NOMO-1 treated with dmso at 0.1 percent for 144 hours (cell line): Measurements from ENCODE around the gene SYTL4.

Experiments
- DNase-seq: peaks from one replicate; lab custom pipeline; 2025; ENCODE audit not compliant: unreplicated experiment; lab: John Stamatoyannopoulos, UW

Gene SYTL4

DNA sequence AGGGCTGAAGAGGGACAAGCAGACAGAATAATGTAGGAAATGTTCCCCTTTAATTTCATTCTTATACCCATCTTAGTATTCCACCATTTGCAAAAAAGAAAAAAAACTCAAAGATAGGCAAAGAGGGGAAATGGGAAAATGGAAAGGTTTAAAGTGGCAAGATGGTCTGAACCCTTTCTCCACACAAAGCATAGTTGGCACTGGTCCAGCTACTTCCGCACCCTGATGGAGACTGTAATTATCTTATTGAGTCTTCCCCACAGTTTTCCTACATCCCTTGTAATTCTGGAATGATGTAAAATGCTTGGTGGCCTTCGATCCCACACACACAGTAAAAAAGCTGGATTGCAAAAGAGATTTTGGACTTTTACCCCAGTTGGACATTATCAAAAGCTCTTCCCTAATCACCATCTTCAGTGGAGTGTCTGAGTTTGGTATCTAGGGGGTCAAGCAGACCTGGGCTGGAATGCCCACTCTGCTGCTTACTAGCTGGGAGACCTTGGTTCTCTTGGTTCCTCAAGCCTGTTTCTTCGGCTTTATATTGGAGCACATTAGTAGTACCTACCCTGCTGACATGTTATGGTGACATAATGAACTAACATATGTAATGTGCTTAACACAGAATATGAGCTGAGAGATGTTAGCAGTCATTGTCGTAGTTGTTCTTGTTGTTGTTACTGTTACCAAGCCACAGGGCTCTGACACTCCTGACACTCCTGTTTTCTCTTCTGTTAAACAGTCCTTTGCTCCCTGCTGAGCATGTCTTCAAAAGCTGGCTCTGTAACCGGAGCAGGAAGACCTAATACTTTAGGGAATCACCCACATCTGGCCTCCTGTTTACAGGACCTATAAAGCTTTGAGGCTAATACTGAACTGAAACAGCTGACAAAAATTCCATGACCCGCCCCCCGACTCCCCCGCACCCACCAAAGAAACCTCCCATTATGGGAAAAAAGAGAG lies 83.2 kb downstream of the SYTL4 start:
- no peak for DNase-seq

GRCh38 chrX:100647739-100648138 lies 84.2 kb downstream of the SYTL4 start:
- DNase-seq = no peak

DNA sequence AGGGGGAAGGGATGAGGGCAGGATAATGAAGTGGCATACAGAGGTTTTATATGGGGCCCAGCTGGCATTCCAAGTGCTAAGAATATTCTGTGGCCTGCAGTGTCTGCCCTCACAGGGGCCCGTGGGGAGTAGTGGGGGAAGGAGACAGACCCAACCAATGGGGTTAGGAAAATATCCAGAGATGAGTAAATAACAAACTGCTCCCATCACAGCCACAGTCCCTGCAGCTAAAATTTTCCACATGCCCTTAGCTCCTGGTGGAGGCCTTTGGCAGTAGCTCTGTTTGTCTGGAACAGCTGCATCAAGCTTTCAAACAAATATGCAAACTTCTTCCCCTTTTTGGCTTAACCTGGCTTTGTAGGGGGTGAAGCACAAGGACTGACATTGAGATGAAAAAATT lies 84.8 kb downstream of the SYTL4 start:
- DNase-seq = no peak

- no peak for DNase-seq
Observed at GRCh38 chrX:100645106-100645505, 86.8 kb downstream of the SYTL4 start.

DNA sequence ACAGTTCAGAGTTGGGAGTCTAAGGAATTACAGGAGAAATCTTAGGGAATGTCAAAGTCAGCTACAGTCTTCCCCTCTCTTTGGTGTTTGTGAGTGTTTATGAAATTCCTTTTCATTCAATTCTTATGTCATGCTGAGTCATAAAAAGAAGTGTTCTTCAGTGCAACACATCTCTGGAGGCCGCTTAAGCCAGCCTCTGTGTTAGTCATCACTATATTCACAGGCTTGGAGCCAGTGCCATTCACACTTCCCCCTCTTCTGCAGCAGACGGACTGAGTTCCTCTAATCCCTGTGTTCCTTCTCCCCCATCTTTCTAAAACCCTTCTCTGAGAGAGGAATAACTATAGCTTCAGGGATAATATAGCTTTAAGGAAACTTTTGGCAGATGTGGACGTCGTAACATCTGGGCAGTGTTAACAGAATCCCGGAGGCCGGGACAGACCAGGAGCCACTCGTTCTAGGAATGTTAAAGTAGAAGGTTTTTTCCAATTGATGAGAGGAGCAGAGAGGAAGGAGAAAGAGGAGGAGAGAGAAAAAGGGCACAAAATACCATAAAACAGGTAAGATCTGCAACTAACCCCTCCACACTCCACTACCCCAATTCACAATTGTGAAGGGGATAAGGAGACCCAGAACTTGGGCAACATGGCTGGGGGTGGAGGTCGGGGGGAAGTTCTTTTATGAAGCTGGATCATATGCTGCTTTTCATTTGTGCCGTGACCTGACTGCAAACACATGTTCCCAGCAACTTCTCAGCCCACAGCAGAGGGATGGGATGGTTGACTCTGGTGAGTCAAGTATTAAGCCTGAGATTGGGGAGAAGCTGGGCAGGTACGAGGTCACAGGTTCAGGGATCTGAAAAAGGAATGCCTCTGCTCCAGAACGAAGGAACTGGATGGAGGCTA lies 87.7 kb downstream of the SYTL4 start, which contains the start of gene SRPX2:
Gene SRPX2 (plus strand): TSS at position 244 of the 905 bp plus-strand sequence. CDS start 2,124 bp downstream, outside the sequence.
- DNase-seq = no peak

- no peak for DNase-seq
Observed at GRCh38 chrX:100643212-100643611, 88.7 kb downstream of the SYTL4 start.

- DNase-seq = no peak
Observed at GRCh38 chrX:100642290-100642689, 89.6 kb downstream of the SYTL4 start.

- DNase-seq = no peak
Observed at GRCh38 chrX:100636321-100636991, 95.5 kb downstream of the SYTL4 start, which contains the start of gene TSPAN6. TSS of gene TSPAN6 (minus strand) at chrX:100636806. CDS start at chrX:100636694, 112 bp downstream.

- DNase-seq = no peak
Observed at GRCh38 chrX:100635989-100636320, 96.0 kb downstream of the SYTL4 start.

DNA sequence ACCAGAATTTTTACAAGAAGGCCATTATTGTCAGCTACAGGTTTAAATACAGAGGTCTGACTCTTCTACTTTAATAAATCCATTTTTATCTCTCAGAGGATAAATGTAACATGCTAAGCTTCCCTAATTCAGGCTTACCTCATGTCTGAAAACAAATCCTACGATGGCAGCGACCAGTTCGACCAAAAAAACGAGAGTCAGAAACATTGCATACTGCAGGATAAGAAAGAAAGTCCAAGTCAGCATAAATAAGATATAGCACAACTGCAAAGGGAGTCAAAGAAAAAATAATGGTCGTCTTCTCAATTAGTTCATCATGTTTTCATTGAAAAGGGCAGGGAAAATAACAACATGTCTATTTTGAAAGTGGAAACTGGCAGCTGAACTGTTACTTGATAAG lies 96.9 kb downstream of the SYTL4 start:
- no peak for DNase-seq

DNA sequence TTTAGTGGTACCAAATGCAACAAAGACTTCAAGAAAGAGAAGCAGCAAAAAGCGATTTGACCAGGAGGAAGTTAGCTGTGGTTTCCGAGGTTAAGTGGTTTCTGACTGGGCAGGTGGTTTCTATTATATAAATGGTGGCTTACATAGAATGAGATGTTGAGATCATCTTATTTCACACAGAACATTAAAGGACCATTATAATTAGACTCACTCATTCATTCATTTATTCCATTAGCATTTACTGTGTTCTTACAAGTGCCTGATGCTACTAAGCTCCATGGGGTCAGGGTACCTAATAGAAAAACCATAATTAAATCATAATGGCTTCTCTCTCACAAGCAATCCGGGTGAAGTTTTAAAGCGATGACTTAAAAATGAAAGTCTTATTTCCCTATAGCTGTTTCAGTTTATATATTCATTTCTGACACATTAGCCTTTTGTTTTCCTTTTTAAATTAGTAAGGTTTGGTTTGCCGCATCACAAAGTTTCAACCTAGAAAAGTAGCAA lies 105.9 kb downstream of the SYTL4 start:
- peak; percentile 48 for DNase-seq
